Activated T-cell treated with anti-CD3 and anti-CD28 coated beads for 24 hours (primary cell): ENCODE data around the gene PPHLN1.

ENCODE experiments used
- DNase-seq: peaks from one replicate; pipeline ENCODE4 v3.0.0-alpha.2; 2020; ENCODE audit warnings: low read depth

Gene PPHLN1

DNA sequence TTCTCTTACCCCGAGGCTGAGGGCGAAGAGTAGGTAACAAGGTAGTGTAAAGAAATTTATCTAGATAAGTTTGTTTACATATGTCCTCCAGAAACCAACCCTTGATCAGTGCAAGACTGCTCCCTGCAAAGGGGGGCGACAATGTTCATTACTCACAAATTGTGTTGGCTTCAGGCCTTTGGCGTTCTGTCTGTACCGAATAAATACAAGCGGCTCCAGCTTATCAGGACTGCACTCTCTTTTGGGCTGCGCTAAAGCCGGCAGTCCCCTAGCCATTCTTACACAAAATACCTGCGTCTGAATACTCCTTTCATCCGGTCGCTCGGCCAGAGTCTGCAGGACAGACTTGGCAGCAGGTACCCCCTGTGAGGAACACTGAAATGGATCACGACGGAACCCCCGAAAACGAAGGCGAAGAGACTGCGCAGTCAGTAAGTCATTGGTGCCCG lies 116.4 kb downstream of the PPHLN1 start:
- no peak for DNase-seq

DNA sequence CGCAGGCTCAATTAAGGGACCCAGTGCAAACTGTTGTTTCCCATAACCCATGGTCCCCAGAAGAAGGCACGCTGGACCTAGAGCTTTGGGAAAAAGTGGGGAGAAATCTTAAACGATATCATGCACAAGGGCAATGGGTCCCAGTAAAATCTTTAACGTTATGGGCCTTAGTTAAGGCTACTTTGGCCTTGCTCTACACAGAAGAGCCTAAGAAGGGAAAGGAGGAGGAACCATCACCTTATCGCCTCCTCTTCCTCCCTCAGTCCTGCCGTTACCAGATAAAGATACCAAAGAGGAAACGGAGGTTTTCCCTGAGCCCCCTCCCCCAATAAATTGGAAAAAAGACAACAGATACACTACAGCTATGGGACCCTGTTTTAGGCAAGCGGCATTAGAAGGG lies 116.9 kb downstream of the PPHLN1 start:
- no peak for DNase-seq

DNA sequence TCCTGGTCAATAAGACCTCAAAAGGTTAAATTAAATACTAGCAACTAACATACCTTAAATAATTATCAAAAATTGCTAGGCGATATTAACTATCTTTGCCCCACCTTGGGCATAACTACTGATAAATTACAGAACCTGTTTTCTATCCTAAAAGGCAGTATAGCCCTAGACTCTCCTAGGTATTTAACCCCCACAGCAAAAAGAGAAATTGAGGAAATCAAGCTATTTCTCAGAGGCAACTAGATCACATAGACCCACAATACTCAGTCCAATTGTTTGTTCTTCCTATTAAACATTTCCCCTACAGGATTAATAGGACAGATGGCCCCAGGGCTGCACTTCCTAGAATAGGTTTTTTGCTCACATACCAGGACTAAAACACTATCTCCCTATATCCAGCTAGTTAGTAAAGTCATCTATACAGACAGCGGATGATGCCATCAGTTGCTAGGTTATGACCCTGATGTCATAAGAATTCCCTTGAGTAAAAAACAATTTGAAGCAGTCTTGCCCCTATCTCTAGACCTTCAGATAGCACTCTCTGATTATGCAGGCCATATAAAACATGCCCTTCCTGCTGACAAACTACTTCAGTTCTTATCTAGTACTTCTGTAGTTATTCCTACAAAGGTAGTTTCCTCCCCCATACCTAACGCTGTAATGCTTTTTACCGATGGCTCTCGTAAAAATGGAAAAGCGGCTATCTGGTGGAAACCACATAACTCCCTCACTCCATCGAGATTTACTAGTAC lies 118.4 kb downstream of the PPHLN1 start:
- DNase-seq = no peak

DNA sequence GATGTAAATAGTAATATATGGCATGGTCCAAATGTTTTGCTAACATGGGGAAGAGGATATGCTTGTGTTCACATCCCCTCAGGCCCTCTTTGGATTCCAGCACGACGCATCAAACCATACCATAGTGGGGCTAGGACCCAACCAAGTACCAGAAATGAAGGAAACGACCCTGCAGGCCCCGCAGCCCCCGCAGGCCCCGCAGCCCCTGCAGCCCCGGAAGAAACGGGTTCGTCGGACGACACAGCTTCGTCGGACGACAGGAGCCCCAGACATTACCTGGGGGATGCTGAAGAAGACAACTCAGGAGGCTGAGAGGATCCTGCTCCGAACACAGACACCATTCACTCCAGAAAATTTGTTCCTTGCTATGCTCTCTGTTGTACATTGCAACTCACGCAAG lies 119.9 kb downstream of the PPHLN1 start:
- DNase-seq = no peak

DNA sequence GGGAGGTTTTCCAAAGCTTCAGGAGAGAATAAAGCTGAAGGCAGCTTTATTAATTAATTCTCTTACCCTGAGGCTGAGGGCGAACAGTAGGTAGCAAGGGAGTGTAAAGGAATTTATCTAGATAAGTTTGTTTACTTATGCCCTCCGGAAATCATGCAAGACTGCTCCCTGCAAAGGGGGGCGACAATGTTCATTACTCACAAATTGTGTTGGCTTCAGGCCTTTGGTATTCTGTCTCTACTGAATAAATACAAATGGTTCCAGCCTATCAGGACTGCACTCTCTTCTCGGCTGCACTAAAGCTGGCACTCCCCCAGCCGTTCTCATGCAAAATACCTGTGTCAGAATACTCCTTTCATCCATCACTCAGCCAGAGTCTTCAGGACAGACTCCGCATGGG lies 120.8 kb downstream of the PPHLN1 start:
- no peak for DNase-seq

DNA sequence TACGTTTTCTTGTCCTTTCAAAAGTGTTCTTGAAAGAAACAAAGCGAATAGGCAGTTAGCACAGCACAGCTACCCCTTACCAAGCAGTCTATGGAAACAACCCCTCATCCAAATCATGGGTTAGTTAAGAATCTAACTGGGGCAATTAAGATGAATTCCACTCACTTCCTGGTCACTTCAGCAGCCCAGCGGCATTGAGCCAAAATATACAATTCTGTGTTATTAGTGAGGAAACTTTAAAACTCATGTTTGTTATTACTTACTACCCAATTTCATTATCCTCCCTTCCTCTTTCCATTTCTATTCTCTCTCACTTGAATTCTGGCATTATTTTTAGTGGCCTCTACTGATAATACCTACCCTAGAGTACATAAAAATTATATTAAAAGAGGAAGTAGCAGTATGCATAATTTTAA lies 121.4 kb downstream of the PPHLN1 start:
- DNase-seq = no peak

DNA sequence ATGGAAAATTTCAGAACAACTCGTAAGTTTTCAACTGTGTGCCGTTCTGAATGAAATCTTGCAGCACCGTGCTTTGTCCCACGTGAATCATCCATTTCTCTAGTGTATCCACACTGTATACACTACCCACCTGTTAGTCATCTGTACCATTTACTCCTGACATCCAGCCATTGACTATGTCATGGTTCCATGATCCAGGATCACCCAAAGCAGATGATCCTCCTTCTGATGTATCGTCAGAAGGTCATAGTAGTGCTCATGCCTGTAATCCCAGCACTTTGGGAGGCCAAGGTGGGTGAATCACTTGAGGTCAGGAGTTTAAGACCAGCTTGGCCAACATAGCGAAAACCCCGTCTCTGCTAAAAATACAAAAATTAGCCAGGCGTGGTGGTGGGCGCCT lies 122.9 kb downstream of the PPHLN1 start:
- no peak for DNase-seq

DNA sequence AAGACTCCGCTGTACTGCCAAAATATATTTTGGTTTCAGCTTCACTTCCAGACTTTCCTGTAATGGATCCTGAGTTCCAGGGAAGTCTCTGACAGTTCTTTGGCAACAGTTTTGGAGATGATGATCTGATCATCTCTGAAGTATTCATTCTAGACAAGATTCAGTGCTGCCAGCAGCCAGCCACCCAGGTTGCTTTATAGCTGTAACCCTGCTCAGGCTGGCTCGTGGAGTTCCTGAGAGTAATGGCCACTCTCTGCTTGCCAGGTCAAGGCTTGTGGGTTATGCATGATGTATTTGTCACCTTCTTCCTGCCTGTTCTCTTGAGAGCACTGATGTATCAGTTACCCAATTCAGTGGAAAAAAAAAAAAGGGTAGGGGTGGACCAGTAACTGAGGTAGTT lies 124.3 kb downstream of the PPHLN1 start:
- no peak for DNase-seq

DNA sequence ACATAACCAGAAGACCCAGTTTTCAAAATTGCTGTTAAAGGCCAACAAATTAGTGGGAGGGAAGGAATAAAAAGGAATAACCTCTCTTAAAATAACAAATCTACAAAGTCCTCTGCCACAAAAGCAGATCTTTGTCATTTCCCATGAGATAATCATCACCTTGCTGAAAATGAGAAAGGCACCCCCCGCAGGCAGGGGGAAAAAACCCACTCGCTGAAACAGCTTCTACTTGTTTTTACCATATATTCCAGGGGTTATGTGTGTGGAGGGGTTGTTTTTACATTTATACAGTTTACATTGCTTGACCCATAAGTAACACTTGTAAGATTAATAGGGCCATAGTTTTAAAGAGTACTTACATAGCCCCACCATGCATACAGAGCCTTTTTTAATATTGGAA lies 132.6 kb downstream of the PPHLN1 start:
- DNase-seq = no peak

DNA sequence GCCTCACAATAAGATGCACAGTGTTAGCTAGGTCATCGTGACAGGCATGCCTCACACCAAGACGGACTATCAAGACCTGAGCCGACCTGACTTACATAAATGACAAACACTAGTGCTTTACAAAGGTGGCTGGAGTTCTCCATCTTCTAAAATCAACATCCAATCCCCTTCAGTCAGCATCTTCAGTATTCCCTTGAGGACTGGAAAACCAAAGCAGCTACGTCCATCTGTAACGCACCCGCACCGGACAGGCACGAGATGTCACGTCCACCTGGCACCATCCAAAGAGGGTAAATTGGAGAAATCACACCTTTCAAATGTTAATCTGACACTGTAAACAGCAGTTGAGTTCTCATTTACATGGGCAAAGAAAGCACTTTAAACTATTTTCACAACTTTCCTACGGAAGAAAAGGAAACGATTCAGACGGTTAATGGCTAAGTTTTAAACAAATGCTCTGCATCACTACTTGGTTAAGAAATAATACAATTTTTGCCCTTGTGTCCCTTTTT lies 133.4 kb downstream of the PPHLN1 start:
- no peak for DNase-seq

DNA sequence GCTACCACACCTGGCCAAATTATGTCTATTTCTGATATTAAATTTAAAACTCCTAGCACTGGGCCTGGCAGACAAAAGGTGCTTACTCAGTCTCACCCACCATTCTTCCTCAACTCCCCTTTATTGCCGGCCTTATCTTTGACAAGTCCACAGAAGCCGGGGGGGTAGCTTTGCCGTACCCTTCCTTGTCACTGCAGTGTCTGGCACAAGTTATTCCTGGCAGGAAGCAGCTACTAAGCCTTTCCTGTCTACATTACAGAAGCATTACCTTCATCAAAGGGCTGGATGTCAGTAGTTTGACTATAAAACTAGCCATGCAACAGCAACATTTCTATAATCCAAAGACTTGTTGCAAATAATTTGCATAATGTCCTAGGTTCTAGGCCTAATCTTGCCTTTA lies 136.5 kb downstream of the PPHLN1 start:
- DNase-seq = no peak

DNA sequence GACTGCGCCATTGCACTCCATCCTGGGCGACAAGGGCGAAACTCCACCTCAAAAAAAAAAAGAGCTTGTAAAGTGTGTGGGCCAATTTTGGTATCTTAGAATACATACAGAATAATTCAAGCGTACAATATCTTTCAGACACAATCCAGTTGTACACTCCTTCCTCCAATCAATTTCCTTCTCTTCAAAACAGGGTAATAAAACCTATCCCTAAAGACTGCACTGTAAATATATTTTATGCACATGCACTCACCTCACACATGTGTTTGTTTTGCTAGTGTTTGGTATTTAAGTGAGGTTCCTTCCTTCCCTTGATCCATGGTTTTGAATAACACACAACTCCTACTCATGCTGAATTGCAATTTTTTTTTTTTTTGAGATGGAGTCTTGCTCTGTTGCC lies 137.7 kb downstream of the PPHLN1 start:
- DNase-seq = no peak

DNA sequence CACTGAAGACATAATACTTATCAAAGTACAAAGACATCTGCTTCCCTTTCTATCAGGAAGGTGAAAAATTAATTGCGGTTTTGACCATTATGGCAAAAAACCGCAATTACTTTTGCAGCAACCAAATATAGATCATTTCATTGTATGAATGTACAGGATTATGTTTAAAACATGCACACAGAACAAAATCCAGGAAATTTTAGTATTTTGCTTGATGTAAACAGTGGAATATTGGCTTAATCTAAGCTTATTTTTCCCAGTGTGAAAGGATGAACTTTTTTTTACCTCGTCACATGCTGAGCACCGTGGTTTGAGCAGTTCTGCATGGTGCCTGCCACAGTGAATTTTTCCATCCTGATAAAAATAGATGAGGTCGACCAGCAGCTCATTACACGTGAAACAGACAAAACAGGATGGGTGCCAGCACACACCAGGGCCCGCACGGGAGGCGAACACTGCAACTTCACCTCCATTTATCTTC lies 142.4 kb downstream of the PPHLN1 start:
- no peak for DNase-seq

DNA sequence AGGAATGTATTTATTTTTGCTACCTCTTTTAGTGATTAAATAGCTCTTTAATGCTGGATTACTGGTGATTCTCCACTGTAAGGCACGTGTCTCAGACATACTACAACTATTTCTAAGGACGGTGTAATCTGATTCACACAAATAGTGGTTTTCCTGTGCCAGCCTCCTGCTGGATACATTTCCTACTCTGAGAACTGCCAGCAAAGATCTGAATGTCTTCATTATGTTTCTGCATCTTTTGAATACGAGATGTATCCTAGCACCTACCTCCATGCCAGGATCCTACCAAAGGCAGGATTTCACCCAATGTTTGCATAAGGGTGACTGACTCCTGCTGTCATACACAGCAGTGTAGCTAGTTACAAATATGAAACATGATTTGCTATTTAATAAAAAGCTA lies 143.0 kb downstream of the PPHLN1 start:
- no peak for DNase-seq

DNA sequence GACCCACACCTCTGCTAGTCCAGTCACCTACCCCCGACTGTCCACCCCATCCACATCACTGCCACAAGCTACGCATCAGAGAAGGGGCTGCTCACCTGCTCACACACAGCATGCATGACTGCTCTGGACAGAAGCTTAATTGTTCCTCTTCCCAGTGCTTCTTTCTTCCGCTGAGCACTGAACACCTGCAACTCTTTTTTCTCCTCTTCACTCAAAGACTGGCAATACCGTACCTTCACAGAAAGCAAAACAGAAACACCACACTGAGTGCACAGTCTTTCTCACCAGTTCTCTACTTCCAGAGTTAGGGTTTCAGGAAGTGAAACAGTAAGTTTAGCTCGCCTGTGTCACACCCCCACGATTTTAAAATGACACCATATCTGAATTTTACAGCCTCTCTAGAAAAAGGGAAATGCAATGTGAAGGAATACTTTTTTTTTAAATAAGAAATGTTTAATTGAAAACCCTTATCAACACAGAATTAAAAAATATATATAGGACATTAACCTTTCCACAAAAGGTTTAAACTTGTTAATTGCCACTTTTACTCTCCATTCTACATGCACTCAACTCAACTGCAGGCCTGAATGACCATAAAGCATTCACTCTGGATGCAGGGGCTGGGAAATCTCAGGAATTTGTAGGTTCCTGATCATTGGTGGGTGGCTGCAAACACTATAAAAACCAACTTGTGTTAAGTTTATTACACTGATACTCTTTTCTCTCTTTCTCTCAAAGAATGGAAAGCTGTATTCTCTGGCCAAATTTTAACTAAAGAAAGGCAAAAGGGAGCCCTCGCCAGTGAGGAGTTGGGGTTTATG lies 143.6 kb downstream of the PPHLN1 start:
- no peak for DNase-seq

DNA sequence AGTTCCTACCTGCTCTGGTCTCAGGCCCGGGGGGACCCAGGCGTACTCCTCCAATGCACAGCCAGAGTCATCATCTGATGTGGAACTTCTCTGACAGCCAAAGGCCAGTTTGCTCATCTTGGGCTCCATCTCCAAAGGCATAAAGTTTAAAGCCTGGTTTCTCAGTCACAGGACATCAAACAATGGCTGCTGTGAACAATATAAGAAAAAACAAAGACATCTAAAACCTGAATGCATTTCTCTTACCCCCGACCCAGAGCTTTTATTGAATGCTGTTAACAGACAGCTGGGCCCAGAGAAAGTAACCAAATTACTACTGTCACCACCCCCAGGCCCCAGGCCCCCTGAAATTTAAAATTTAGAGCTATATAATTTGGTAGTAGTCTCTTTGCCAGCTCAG lies 146.4 kb downstream of the PPHLN1 start:
- DNase-seq = no peak

DNA sequence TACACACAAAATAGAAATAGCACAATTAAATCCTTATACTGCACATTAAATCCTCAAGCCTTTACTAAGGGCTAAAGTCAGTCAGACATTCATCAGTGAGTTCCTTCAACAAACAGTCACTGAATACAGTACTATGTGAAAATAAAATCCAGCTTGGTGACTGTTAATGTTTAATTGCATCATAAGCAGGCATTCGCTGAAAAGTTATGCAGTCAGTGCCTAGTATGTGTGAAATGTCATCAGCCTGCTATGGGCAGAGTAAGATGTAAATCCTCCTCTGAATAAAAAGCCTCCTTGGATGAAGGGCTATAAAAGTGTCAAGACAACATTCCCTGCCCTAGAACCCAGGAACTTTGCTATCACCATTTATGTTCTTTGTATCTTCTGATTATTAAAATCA lies 147.2 kb downstream of the PPHLN1 start:
- DNase-seq = no peak

DNA sequence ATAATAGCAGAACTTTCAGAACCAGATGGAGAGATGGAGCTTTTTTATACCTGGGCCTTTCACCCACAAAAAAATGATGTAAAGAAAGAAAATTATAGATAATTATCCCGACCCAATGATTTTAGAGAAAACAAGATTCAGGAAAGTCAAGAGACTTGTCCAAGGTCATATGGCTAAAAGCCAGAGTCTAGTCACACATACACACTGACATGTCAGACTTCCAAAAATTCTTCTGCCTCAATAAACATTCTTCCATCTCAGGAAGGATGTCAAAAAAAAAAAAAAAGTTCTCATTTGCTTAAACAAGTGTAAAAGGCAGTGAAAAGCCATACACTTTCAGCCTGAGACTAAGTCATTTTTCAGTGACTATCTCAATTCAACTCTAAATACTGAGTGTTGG lies 147.6 kb downstream of the PPHLN1 start:
- no peak for DNase-seq

DNA sequence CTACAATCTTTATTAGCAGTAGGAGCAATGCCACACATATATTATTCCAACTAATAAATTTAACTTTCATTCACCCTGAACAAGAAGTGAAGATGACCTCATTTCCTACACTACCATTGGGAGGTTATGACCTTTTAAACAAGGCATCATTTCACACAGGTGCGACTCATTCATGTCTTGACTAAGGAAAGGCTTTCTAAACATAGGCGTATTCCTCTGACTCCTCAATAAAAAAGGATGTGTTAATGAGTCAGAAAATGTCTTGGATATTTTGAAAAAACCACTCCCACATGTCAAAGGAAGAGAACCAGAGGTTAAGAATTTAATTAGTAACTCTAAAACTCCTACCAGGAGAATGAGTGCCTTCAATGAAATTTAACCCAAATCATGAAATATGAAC lies 148.4 kb downstream of the PPHLN1 start:
- DNase-seq = no peak

DNA sequence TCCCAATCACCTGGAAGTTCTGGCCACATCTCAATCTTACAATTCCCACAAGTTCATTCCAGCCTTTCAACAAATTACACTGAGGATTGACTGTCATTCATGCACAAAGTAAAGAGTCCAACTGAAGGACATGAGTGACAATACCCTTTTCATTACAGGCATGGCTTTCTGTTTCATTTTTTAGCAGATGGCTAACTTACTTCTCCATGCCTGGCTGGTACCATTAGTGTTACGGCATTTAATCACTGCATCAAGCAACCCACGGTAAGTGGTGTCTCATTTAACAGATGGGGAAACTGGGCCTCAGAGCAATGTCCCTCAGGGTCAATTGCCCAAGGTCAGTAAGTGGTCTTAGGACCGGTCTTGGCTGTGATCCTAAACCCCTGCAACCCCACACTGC lies 149.1 kb downstream of the PPHLN1 start:
- DNase-seq = no peak

DNA sequence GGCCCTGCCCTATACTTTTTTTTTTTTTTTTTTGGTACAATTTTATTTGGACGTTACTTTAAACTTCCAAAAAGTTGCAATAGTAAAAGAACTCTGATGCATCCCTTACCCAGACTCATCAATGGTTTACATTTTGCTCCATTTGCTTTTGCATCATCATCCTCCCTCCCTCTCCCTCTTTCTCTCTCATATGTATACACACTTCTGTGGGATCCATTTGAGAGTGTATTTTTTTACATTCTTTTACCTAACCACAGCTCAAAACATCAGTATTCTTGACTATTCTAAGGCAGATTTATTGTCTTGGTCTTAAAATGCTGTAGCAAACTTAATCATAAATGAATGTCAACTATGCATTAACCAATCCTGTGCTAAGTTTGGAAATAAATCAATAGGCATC lies 152.0 kb downstream of the PPHLN1 start:
- no peak for DNase-seq

DNA sequence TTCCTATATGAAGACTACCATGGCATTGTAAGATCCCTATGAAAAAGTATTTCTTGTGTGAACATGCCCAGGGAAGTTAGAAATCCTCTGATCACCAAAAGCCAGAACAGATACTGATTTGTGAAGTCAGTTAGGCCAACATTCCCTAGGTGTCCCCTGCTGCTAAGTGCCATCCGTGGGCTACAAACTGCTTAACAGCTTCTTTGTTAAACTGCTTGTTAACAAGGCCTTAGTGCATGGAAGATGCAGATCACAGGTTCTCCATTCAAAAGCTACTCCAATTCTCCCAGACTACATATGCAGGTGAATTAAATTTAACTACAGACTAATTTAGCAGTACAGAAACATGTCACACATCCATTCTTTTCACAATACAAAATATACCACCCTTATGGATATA lies 155.4 kb downstream of the PPHLN1 start:
- DNase-seq = no peak

DNA sequence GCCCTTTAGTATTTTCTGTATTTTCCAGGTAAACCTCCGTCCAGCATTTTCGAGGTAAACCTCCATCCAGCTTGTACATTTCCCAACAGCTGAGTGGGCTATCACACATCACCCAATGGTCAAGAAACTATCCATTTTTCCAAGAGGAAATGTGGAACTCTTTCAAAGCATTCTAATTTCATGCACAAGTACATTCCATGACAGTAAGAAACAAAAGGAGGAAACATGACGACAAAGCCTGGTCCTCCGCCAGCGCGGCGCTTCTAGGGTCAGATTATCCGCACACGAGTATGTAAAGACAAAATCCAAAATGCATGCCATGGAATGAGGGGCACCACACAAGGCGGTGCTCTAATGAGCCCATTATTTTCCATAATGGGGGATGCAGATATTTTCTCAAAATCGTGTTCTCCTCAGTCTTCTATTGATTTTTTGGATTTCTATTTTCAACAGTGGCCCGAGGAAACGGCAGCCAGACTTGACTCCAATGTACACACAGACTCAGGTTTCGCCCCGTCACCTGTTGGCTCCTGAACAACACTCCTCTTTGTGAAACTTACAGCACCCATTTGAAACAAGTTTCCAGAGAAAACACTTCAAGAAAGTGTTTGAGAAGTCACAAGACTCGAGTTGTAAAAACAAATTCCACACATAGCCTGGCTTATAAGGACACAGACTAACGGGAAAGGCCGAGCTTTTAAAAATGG lies 156.2 kb downstream of the PPHLN1 start:
- no peak for DNase-seq
